Activated T-cell treated with anti-CD3 and anti-CD28 coated beads for 4 hours (primary cell): ENCODE measurements around the gene MYH7B.

Experiments
- DNase-seq: peaks from one replicate; pipeline ENCODE4 v3.0.0-alpha.2; 2020

Gene MYH7B

DNA sequence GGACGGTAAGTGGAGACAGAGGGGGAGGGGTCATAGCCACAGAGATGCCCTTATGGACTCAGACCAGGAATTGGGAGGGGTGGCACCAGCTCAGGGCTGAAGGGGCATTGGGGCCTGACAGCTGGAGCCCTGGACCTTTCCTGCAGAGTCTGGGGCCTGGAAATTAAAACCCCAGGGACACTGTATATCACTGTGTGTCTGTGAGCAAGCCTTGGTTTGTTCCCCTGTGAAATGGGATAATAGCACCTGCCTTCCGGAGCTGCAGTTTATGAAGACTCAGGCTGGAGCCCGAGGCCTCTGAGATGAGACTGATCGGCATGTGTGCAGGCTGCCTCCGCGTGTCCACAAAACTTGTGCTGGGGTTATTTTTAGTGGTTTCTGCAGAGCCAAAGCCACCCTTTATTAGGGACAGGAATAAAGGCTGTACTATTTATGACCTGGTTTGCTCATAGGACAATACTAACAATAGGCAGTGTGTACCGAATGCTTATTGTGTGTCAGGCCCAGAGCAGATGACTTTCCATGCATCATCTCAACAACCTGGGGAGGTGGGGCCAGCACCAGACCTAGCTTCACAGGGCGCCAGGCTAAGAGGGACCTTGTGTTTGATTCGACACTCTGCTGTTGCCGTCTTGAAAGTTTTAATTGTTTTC lies 22.6 kb downstream of the MYH7B start:
- no peak for DNase-seq

DNA sequence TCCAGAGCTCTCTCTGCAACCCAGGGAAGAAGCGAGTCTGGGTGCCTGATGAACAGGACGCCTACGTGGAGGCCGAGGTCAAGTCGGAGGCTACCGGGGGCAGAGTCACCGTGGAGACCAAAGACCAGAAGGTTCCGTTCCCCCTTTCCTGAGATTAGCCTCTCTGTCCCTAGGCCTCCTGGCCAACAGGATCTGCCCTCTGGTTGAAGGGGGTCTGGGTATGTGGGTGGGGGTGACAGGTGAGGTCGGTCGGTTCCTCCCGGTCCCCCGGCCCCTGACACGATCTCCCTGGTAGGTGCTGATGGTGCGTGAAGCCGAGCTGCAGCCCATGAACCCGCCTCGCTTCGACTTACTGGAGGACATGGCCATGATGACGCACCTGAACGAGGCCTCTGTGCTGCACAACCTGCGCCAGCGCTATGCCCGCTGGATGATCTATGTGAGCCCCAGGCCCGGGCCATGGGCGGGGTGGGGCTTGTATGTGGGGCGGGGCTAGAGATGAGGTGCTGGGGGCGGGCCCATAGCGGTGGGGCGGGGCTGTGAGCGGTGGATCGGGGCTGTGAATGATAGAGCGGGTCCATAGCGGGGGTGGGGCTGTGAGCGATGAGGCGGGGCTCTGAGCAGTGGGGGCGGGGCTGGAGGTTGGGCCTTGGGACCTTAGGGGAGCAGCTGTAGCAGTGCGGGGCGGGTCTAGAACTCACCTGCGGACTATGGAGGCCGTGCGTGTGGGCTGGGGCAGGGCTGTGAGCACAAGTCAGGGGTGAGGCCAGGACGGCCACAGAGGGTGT lies 23.9 kb downstream of the MYH7B start:
- DNase-seq: no peak

- no peak for DNase-seq
Measured at GRCh38 chr20:34980543-34981233, 25.0 kb downstream of the MYH7B start.

DNA sequence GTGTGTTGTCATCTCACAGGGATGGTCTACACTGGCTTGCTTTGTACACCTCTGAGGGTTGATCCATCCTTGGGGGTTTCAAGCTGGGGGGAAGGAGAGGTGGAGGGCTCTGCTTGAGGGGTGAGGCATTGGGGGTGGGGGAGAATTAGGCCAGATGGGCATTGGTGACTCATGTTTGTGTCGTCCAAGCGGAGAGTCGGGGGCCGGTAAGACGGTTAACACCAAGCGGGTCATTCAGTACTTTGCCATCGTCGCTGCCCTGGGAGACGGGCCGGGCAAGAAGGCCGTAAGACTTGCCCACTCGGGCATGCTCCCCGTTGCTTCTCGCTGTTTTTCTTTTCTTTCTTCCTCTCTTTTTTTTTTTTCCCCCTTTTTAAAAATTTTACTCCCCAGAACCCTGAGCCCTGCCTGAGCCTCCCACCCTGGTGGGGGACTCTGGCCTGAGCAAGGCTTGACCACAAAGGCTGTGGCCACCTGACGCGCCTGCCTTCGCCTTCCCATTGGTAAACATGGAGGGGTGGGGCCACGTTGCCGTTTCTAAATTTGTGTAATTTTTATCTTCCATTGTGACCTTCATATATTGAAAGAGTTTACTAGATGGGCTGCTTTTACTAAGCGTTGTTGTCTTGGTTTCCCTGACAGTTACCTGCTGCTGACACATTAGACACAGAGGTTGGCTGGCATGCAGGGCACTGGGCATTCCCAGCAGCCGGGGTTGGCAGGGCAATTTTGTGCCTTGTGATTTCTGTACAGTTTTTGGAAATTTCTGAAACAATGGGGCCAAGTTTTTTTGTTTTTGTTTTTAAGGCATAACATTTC lies 26.8 kb downstream of the MYH7B start:
- DNase-seq: no peak

DNA sequence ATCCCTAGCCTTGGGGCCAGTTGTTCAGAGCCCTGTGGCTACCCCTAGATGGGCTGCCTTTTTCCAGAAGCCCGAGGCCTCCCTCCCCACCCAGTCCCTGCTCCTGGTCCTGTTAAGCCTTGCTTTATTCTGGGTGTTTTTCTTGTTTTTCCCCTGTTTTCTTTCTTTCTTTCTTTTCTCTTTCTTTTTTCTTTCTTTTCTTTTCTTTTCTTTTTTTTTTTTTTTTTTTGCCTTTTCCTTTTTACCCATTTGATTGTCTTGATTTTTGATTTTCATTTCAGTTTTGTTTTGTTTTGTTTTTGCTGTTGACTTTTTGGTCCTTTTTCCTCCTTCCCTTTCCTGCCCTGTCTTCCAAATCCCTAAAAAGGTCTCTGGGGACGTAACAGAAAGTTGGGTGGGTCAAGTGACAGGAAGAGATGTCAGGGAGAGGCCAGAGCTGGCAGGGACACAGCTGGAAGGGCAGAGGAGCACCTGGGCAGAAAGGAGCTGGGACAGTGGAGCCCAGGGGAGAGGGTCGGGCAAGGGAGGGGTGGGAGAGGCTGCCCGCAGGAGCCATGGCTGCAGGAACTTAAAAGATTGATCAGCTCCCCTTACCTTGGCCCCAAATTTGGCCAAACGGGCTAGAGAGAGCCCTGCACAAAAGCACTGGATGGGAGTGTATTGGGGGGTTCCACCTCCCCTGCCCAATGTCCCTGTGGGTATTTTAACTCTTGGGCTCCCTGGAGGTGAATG lies 27.6 kb downstream of the MYH7B start:
- no peak for DNase-seq

GRCh38 chr20:34983995-34984735 lies 28.5 kb downstream of the MYH7B start:
- no peak for DNase-seq

DNA sequence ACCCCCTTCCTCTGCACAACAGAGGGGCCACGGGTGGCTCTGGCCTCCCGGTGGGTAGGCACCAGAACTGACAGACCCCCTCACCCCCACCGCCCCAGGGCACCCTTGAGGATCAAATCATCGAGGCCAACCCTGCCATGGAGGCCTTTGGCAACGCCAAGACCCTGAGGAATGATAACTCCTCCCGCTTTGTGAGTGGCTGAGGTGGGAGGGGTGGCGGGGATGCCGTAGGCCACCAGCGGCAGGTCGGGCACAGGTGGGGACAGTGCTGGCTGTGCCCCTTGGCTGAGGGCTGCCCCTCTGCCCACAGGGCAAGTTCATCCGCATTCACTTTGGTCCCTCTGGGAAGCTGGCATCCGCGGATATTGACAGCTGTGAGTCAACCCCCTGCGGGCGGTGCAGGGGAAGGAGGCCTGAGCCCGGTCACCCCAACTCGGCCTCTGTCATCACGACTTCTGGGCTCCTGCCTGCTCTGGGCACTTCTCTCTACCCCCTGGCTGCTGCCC lies 29.1 kb downstream of the MYH7B start:
- no peak for DNase-seq

DNA sequence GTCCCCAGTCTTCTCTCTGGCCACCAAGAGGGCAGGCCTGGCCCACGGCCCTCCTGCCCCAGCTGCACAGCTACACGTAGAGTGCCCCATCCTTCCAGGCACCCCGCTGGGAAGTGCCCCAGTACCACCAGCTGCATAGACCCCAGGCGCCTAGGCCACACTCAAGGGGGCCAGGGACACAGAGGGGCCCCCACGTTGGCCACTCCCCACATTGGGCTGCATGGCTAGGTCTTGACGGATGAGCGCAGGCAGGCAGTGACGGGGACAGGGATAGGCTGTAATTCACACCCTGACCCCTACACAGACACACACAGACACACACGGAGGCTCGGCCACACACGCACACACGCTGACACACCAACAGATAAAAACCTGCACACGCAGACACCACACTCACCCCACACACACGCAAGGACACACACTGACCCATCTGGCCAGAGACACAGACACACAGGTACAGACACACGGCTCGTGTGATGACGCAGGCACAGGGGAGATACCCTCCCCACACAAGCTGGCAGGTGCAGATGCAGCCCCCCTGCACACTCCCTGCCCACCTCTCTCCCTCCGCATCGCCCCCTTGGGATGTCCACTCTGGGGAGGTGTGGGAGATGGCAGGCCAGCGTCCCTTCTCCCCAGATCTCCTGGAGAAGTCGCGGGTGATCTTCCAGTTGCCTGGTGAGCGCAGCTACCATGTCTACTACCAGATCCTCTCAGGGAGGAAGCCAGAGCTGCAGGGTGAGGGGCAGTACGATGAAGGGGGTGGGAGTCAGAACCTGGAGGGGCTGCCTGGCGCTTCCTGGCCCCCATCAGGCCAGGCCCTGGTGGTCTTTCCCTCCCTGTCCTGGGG lies 30.0 kb downstream of the MYH7B start:
- DNase-seq: no peak

- DNase-seq: no peak
Measured at GRCh38 chr20:34986311-34987287, 30.9 kb downstream of the MYH7B start.

GRCh38 chr20:34987288-34988190 lies 31.9 kb downstream of the MYH7B start:
- DNase-seq: no peak

DNA sequence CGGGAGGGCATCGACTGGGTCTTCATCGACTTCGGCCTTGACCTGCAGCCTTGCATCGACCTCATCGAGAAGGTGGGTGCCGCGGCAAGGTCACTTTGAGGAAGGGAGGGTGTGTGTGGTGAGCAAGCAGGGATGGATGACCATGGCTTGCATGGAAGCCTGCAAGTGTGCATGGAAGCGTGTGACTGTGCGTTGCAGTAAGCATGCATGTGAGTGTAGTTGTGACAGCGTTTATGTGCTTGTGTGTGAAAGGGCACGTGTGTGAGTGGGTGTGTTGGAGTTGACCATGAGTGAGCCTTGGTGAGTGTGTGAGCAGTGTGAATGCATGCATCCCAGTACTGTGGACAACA lies 32.5 kb downstream of the MYH7B start:
- no peak for DNase-seq

GRCh38 chr20:34989118-34989517 lies 33.5 kb downstream of the MYH7B start:
- no peak for DNase-seq

DNA sequence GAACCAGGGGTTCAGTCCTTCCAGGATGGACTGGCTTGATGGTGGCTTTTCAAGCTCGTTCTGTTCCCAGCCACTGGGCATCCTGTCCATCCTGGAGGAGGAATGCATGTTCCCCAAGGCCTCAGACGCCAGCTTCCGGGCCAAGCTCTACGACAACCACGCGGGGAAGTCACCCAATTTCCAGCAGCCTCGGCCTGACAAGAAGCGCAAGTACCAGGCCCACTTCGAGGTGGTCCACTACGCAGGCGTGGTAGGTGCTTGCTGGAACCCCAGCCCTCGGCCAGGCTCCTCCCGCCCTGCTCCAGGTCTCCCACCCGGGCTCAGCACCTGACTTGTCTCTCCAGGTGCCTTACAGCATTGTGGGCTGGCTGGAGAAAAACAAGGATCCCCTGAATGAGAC lies 34.0 kb downstream of the MYH7B start:
- no peak for DNase-seq

DNA sequence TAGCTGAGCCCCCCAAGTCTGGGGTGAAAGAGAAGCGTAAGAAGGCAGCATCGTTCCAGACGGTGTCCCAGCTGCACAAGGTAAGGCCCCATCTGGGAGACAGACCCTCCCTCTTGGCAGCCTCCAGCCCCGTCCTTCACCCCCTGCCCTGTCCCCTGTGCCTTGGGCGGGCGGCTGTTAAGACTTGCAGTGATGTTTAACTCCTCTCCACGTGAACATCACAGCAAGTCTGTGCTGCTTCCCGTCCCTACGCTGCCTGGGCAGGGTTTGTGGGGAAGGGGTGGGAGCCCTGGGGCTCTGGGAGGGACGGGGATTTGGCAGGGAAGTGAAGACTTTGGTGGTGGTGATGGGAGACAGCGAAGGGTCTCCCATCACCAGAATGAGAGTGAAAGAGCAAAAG lies 34.6 kb downstream of the MYH7B start:
- DNase-seq: no peak

DNA sequence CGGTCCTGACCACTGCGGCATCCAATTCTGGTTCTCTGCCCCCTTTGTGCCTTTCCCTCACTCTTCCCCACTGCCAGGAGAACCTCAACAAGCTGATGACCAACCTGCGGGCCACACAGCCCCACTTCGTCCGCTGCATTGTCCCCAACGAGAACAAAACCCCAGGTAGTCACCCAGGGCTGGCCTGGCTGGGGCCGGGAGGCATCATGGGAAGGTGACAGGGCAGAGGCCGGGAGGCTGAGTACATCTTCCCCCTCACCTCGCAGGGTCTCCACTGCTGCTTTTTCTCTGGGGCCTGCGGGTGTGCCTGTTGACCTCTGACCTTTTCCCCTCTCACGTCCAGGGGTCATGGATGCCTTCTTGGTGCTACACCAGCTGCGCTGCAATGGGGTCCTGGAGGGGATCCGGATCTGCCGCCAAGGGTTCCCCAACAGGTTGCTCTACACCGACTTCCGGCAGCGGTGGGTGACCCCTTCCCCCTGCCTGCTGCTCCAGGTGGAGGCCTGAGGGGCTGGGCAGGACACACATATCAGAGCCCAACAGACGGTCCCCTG lies 35.1 kb downstream of the MYH7B start:
- no peak for DNase-seq

DNA sequence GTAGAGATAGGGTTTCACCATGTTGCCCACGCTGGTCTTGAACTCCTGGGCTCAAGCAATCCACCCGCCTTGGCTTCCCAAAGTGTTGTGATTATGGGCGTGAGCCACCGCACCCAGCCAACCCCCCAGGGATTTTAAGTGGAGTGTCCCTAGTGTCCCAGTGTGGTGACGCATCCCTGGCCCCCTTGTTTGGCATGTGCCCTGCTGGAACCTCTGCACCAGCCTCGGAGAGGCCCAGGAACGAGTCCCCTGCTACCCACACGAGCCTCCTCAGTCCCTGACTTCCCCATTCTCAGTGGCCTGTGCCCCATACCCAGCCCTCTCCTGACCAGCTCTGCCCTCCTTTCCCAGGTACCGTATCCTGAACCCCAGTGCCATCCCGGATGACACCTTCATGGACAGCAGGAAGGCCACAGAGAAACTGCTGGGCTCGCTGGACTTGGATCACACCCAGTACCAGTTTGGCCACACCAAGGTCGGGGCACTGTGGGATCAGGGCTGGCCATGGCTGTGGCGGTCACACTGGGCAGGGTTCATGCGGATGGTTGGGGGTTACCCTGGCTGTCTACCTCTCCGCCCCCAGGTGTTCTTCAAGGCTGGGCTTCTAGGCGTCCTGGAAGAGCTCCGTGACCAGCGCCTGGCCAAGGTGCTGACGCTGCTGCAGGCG lies 37.2 kb downstream of the MYH7B start:
- no peak for DNase-seq

- DNase-seq: no peak
Measured at GRCh38 chr20:34993941-34994508, 38.4 kb downstream of the MYH7B start.
